OCI-LY7 (cell line): Measurements from ENCODE around the gene TLR1. TPM values are rescaled to one million over a fixed set of nuclear protein-coding genes. Genes with fewer than 3 reads are reported as not detected.

Experiments used
- BruUV-seq: library from RNA; stranded (reverse); fragments of 400-500 nt; replicated peaks from 2 replicates; lab custom pipeline; 2021; lab: Mats Ljungman, UMichigan
- CTCF ChIA-PET: fragments of 300-600 bp; sonication (Branson Sonifier 250); formaldehyde crosslinking; loops from one replicate; lab custom pipeline; 2022; ENCODE audit warnings: antibody characterized with exemption; ENCODE audit not compliant: unreplicated experiment; lab: Charles Lee
- POLR2A ChIA-PET: fragments of 300-600 bp; sonication (Branson Sonifier 250); formaldehyde crosslinking; loops from one replicate; lab custom pipeline; 2022; ENCODE audit warnings: antibody characterized with exemption; lab: Charles Lee
- DNase-seq: peaks from one replicate; pipeline ENCODE4 v3.0.0-alpha.2; 2015; ENCODE audit warnings: low spot score
- H2AFZ ChIP-seq: fragments of 200-600 bp; sonication (generic), shearing (Covaris generic); 2 replicates; pipeline ENCODE4 v1.6.1; 2014; ENCODE audit warnings: mild to moderate bottlenecking, antibody characterized with exemption, low read length, moderate library complexity
- H3K27ac ChIP-seq: fragments of 200-600 bp; sonication (generic); 2 replicates; pipeline ENCODE4 v1.5.1; 2014; ENCODE audit warnings: mixed run types, low read depth, mild to moderate bottlenecking, moderate library complexity, low read length, inconsistent platforms; ENCODE audit not compliant: poor library complexity, severe bottlenecking
- H3K36me3 ChIP-seq: fragments of 200-600 bp; sonication (generic); 2 replicates; pipeline ENCODE4 v1.6.1; 2014; ENCODE audit warnings: mild to moderate bottlenecking, antibody characterized with exemption, low read length, moderate library complexity, mixed read lengths; ENCODE audit not compliant: insufficient read depth
- H3K4me1 ChIP-seq: fragments of 200-600 bp; sonication (generic); 2 replicates; pipeline ENCODE4 v1.5.1; 2014; ENCODE audit warnings: mild to moderate bottlenecking, low read length; ENCODE audit not compliant: insufficient read depth, poor library complexity, severe bottlenecking
- H3K4me2 ChIP-seq: fragments of 200-600 bp; sonication (generic); 2 replicates; pipeline ENCODE4 v1.6.1; 2014; ENCODE audit warnings: mild to moderate bottlenecking, low read length
- H3K4me3 ChIP-seq: fragments of 200-600 bp; sonication (generic); 2 replicates; pipeline ENCODE4 v1.5.1; 2014; ENCODE audit warnings: mild to moderate bottlenecking, low read depth, low read length; ENCODE audit not compliant: poor library complexity, severe bottlenecking
- H3K79me2 ChIP-seq: fragments of 200-600 bp; sonication (generic); 2 replicates; pipeline ENCODE4 v1.6.1; 2016; ENCODE audit warnings: low read depth, mild to moderate bottlenecking, low read length, moderate library complexity, mixed read lengths; ENCODE audit not compliant: insufficient read depth
- H3K9me2 ChIP-seq: fragments of 200-600 bp; sonication (generic); 2 replicates; pipeline ENCODE4 v1.6.1; 2016; ENCODE audit warnings: mild to moderate bottlenecking, low read length, mixed read lengths; ENCODE audit not compliant: insufficient read depth
- H3K9me3 ChIP-seq: fragments of 200-600 bp; sonication (generic); 2 replicates; pipeline ENCODE4 v1.6.1; 2014; ENCODE audit warnings: mild to moderate bottlenecking, mixed run types, low read length, mixed read lengths
- H4K20me1 ChIP-seq: fragments of 200-600 bp; sonication (generic); 2 replicates; pipeline ENCODE4 v1.6.1; 2014; ENCODE audit warnings: mild to moderate bottlenecking, antibody characterized with exemption, low read length, moderate library complexity, mixed read lengths; ENCODE audit not compliant: insufficient read depth
- CTCF ChIP-seq: fragments of 200-600 bp; sonication (generic); conservative IDR thresholded peaks from 2 replicates; pipeline ENCODE4 v1.5.1; 2014; ENCODE audit warnings: mild to moderate bottlenecking, antibody characterized with exemption, low read length, moderate library complexity, mixed read lengths
- EZH2phosphoT487 ChIP-seq: fragments of 200-600 bp; sonication (generic); IDR thresholded peaks from 2 replicates; pipeline ENCODE4 v1.6.1; 2018; ENCODE audit warnings: low read depth, borderline replicate concordance, mild to moderate bottlenecking, mixed run types, antibody characterized with exemption, low read length, moderate library complexity, mixed read lengths
- intact Hi-C: fragments of 100-400 bp; cut with micrococcal nuclease; formaldehyde crosslinking; loops from one replicate; pipeline ENCODE4 v1.10.0; 2022; ENCODE audit not compliant: unreplicated experiment
- total RNA-seq, 2 experiments: library from RNA; depleted of rRNA in 1 of 2; stranded (reverse); fragments of >200 nt in 1 of 2; shearing (Covaris generic) in 1 of 2; gene quantifications; 2 replicates each; pipeline ENCODE4 v1.2.3, GENCODE V29; 2014 to 2022

Gene TLR1
- total RNA-seq, 2 experiments from 2014 or later: 3.3 to 7.4 TPM

- intact Hi-C loops: loop anchor here (10.0 kb wide), 1 partner anchor 349 kb away; no protein-coding TSS in a partner anchor
- Histone ChIP-seq H2AFZ (no peak overlapping the region; the same call in 1 of the 2 replicates), H3K4me1 (peaks cover 19% of the 10 kb centered on the region), H4K20me1 (no peaks in the 10 kb centered on the region), H3K9me3 (peaks cover 16% of the 10 kb centered on the region; the same call in 1 of the 2 replicates), H3K79me2 (peaks cover 18% of the 10 kb centered on the region), H3K4me2 (no peak overlapping the region), H3K9me2 (no peaks in the 10 kb centered on the region), H3K27ac (no peak overlapping the region), H3K4me3 (no peak overlapping the region), H3K36me3 (no peaks in the 10 kb centered on the region; the same call in 1 of the 2 replicates)
- CTCF ChIA-PET: no interaction called here
- DNase-seq: no peak
- BruUV-seq: no TSS peak
- no peak for TF ChIP-seq EZH2phosphoT487
- TF ChIP-seq CTCF: no peak
- POLR2A ChIA-PET: interaction anchor here (0.9 to 8.9 kb wide), 5 partner anchors 18 to 75 kb away, joined by 3 to 348 read pairs (median 6); partner anchors contain the start of gene TLR1
Measured at GRCh38 chr4:38785901-38786402, 18.6 kb downstream of the TLR1 start.

- H3K9me3 ChIP-seq: peaks cover 16% of the 10 kb centered on the region; the same call in 1 of the 2 replicates
- no peaks in the 10 kb centered on the region for H3K9me2 ChIP-seq
- no peak overlapping the region for H3K27ac ChIP-seq
- BruUV-seq: no TSS peak
- DNase-seq: no peak
- POLR2A ChIA-PET: interaction anchor here (0.9 to 8.9 kb wide), 4 partner anchors 19 to 75 kb away, joined by 3 to 348 read pairs (median 6); partner anchors contain the start of gene TLR1
- H3K79me2 ChIP-seq: peaks cover 25% of the 10 kb centered on the region
- no peak overlapping the region for H3K4me3 ChIP-seq
- H3K36me3 ChIP-seq: no peaks in the 10 kb centered on the region; the same call in 1 of the 2 replicates
- no peaks in the 10 kb centered on the region for H4K20me1 ChIP-seq
- H3K4me2 ChIP-seq: no peak overlapping the region
- no peak for TF ChIP-seq EZH2phosphoT487
- no peak for TF ChIP-seq CTCF
- peak overlapping the region; percentile 15; the same call in 1 of the 2 replicates for H2AFZ ChIP-seq
- intact Hi-C loops: loop anchor here (10.0 kb wide), 1 partner anchor 350 kb away; no protein-coding TSS in a partner anchor
- CTCF ChIA-PET: interaction anchor here (6.7 kb wide), 1 partner anchor 23 kb away, joined by 145 read pairs; no protein-coding TSS in a partner anchor
- peaks cover 26% of the 10 kb centered on the region for H3K4me1 ChIP-seq
Measured at GRCh38 chr4:38785041-38785790, 19.4 kb downstream of the TLR1 start.
